Measurements from ENCODE around the gene SMIM35. TPM values are rescaled to one million over a fixed set of nuclear protein-coding genes. Genes with fewer than 3 reads are reported as not detected.

Gene SMIM35
- total and polyA plus RNA-seq, 2 donors (not counting 3 experiments of a cell fraction or from before 2014, with no cell fraction given), result not detected

DNA sequence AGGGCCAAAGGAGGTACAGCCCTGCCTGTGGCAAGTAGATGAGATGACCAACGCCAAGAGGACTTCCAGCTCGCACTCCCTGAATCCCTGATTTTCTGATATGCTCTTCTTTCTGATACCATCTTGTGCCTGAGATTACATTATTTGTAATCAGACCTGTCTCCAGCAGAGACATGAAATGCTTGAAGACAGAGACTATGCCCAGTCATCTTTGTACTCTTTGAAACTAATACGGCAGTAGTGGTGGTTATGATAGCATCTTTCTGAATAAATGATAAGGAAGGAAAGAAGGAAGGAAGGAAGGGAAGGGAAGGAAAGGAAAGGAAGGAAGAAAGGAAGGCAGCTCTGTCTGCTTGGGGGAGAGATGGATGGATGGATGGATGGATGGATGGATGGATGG, 72.7 kb downstream of the SMIM35 start:
- H3K4me2 ChIP-seq (ENCODE audit: insufficient read depth, low read length), result no peak overlapping the region
- ChIA-PET CTCF (no interaction called here), POLR2A (no interaction called here)
- no peak for DNase-seq (ENCODE audit: low read depth, low spot score)
- H2AFZ ChIP-seq (ENCODE audit: low read depth, low read length), result no peak overlapping the region
- H3K79me2 ChIP-seq (ENCODE audit: control insufficient read depth, insufficient read depth, low read length), result no peaks in the 10 kb centered on the region
- no peaks in the 10 kb centered on the region for H4K20me1 ChIP-seq (replicated peaks; ENCODE audit: control insufficient read depth, extremely low read depth, insufficient read depth, low read length)
- H3K36me3 ChIP-seq (ENCODE audit: control insufficient read depth in 2 of 2, extremely low read depth in 1 of 2, insufficient read depth in 2 of 2, low read length in 2 of 2), result no peaks in the 10 kb centered on the region
- no peaks in the 10 kb centered on the region for H3K4me1 ChIP-seq (ENCODE audit: control insufficient read depth, extremely low read depth, insufficient read depth, low read length)
- H3K9me1 ChIP-seq (replicated peaks; ENCODE audit: control insufficient read depth, extremely low read depth, insufficient read depth, low read length), result no peaks in the 10 kb centered on the region
- H3K27me3 ChIP-seq (ENCODE audit: control insufficient read depth in 2 of 2, insufficient read depth in 2 of 2, low read length in 2 of 2), result no peaks in the 10 kb centered on the region
- no TSS peak for BruUV-seq (replicated peaks)
- no peak for FAIRE-seq
- H3K9ac ChIP-seq (replicated peaks; ENCODE audit: extremely low read depth, insufficient read depth, low read length), result no peak overlapping the region
- H3K4me3 ChIP-seq (replicated peaks in 1 of 3; ENCODE audit: insufficient read depth in 1 of 3, low read depth in 1 of 3, low read length in 3 of 3), result no peak overlapping the region
- intact Hi-C loops (cut with micrococcal nuclease), result no loop called here
- dilution Hi-C loops (cut with MboI; ENCODE audit: extremely low pct_ligation_motif_present, low sequenced_read_pairs), result no loop called here
- no peaks in the 10 kb centered on the region for H3K9me3 ChIP-seq (replicated peaks; ENCODE audit: control insufficient read depth, insufficient read depth, low read length)
- no peak for TF ChIP-seq GATA2 (IDR thresholded peaks at IDR 0.05; ENCODE audit: insufficient read depth, insufficient read length, low read depth, low read length)
- TF ChIP-seq JUN (IDR thresholded peaks at IDR 0.05; ENCODE audit: borderline replicate concordance, insufficient read depth, insufficient read length, low read depth), result no peak
- TF ChIP-seq POLR2A (IDR thresholded peaks at IDR 0.05; ENCODE audit: low read depth, low read length), result no peak
- no peak for TF ChIP-seq FOS (IDR thresholded peaks at IDR 0.05; ENCODE audit: borderline replicate concordance, insufficient read depth, low read length)
- no peak for TF ChIP-seq CTCF (IDR thresholded peaks at IDR 0.05; ENCODE audit: extremely low read depth in 1 of 2, insufficient read depth in 1 of 2, low read depth in 1 of 2, low read length in 2 of 2)
- TF ChIP-seq POLR2AphosphoS5 (IDR thresholded peaks at IDR 0.05; ENCODE audit: insufficient read depth, low read depth, low read length), result no peak
- TF ChIP-seq, protein P1, sequence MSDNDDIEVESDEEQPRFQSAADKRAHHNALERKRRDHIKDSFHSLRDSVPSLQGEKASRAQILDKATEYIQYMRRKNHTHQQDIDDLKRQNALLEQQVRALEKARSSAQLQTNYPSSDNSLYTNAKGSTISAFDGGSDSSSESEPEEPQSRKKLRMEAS (IDR thresholded peaks at IDR 0.05; ENCODE audit: insufficient read depth, insufficient read length), result no peak
- no peak for TF ChIP-seq MYC (IDR thresholded peaks at IDR 0.05; ENCODE audit: low read depth, low read length)
- no peak for TF ChIP-seq EZH2 (IDR thresholded peaks at IDR 0.05; ENCODE audit: borderline replicate concordance, low read depth, low read length, severe bottlenecking)
- no peak overlapping the region for H3K27ac ChIP-seq (ENCODE audit: insufficient read depth, low read depth, low read length)

Data from endothelial cell of umbilical vein (primary cell).